Prostate gland (tissue), 2 donors: ENCODE data around the gene TPX2. TPM values are rescaled to one million over a fixed set of nuclear protein-coding genes. Genes with fewer than 3 reads are reported as not detected.

Source experiments
- DNase-seq: peaks from one replicate; pipeline ENCODE4 v3.0.0-alpha.2; 2019; ENCODE audit warnings: low spot score
- H3K27ac ChIP-seq, 2 donors: fragments of 200-600 bp; sonication (generic); 2 replicates each; pipeline ENCODE4 v1.5.1; 2017 to 2019
- H3K27me3 ChIP-seq: fragments of 200-600 bp; sonication (generic); replicated peaks from 2 replicates; pipeline ENCODE4 v1.5.1; 2019; ENCODE audit not compliant: insufficient read depth
- H3K36me3 ChIP-seq, 2 donors: fragments of 200-600 bp; sonication (generic); 1 replicate in 1 of 2; 2 replicates in 1 of 2; pipeline versions ENCODE4 v1.5.1 to v1.8.1; 2017 to 2019
- H3K4me1 ChIP-seq: fragments of 200-600 bp; sonication (generic); replicated peaks from 2 replicates; pipeline ENCODE4 v1.5.1; 2019
- H3K4me3 ChIP-seq, 2 donors: fragments of 200-600 bp; sonication (generic); 2 replicates each; pipeline ENCODE4 v1.5.1; 2017 to 2019
- H3K9me3 ChIP-seq: fragments of 200-600 bp; sonication (generic); 2 replicates; pipeline ENCODE4 v1.5.1; 2017
- POLR2A ChIP-seq: fragments of 450-650 bp; IDR thresholded peaks from one replicate; pipeline ENCODE4 v1.6.1; 2016; ENCODE audit warnings: antibody characterized with exemption, mild to moderate bottlenecking
- POLR2AphosphoS5 ChIP-seq: sonication (generic); formaldehyde crosslinking; IDR thresholded peaks from one replicate; pipeline ENCODE4 v1.6.1; 2017; ENCODE audit warnings: antibody characterized with exemption
- WGBS: methylation state at CpG from one replicate; pipeline ENCODE4 v1.1.5; 2018; 5-methylcytosine and 5-hydroxymethylcytosine counted together
- intact Hi-C: fragments of 100-400 bp; cut with DNase I; formaldehyde crosslinking; loops from one replicate; pipeline ENCODE4 v1.14.2; 2022
- total RNA-seq, 2 donors: library from RNA; depleted of rRNA; stranded (reverse); fragments of >200 nt; gene quantifications; one replicate each; pipeline ENCODE4 v1.1.0, GENCODE V29; 2016
- TF ChIP-seq, protein P1 (sequence below), 4 experiments: fragments of 200-600 bp in 2 of 4; fragments of 450-650 bp in 2 of 4; sonication (generic) in 2 of 4; IDR thresholded peaks; 1 replicate in 3 of 4; 2 replicates in 1 of 4; pipeline ENCODE4 v1.5.1; 2016 to 2019; ENCODE audit warnings: antibody characterized with exemption in 4 of 4, mild to moderate bottlenecking in 2 of 4, moderate library complexity in 2 of 4

TPX2 gene
- total RNA-seq, 2 donors from 2014 or later, result 1.4 to 23.2 TPM

DNA sequence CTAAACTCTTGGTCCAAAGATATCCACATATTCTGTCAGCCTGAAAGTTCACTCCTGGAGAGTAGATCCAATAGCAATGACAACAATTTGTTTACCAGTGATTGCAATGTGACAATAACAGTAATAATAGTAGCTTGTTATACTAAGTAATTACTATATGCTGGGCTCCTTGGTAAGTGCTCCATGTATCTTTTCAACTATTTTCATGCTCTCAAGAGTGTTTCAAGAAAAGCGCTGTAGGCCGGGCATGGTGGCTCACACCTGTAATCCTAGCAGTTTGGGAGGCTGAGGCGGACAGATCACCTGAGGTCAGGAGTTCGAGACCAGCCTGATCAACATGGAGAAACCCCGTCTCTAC lies 31.9 kb upstream of the TPX2 start:
- peaks cover 27% of the 10 kb centered on the region for H3K4me1 ChIP-seq
- intact Hi-C loops, result no loop called here
- WGBS, result 89% methylated on average over 5 of the region's 5 CpGs
- no peaks in the 10 kb centered on the region for H3K36me3 ChIP-seq
- no peak for DNase-seq
- H3K27ac ChIP-seq, result peak overlapping the region in 1 of 2 donors; percentile 69
- H3K27me3 ChIP-seq, result no peaks in the 10 kb centered on the region
- TF ChIP-seq, protein P1, sequence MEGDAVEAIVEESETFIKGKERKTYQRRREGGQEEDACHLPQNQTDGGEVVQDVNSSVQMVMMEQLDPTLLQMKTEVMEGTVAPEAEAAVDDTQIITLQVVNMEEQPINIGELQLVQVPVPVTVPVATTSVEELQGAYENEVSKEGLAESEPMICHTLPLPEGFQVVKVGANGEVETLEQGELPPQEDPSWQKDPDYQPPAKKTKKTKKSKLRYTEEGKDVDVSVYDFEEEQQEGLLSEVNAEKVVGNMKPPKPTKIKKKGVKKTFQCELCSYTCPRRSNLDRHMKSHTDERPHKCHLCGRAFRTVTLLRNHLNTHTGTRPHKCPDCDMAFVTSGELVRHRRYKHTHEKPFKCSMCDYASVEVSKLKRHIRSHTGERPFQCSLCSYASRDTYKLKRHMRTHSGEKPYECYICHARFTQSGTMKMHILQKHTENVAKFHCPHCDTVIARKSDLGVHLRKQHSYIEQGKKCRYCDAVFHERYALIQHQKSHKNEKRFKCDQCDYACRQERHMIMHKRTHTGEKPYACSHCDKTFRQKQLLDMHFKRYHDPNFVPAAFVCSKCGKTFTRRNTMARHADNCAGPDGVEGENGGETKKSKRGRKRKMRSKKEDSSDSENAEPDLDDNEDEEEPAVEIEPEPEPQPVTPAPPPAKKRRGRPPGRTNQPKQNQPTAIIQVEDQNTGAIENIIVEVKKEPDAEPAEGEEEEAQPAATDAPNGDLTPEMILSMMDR (IDR thresholded peaks at IDR 0.05), result no peak
- TF ChIP-seq POLR2A, result no peak
- TF ChIP-seq POLR2AphosphoS5, result no peak
- H3K4me3 ChIP-seq, result no peak overlapping the region
- H3K9me3 ChIP-seq, result no peaks in the 10 kb centered on the region

DNA sequence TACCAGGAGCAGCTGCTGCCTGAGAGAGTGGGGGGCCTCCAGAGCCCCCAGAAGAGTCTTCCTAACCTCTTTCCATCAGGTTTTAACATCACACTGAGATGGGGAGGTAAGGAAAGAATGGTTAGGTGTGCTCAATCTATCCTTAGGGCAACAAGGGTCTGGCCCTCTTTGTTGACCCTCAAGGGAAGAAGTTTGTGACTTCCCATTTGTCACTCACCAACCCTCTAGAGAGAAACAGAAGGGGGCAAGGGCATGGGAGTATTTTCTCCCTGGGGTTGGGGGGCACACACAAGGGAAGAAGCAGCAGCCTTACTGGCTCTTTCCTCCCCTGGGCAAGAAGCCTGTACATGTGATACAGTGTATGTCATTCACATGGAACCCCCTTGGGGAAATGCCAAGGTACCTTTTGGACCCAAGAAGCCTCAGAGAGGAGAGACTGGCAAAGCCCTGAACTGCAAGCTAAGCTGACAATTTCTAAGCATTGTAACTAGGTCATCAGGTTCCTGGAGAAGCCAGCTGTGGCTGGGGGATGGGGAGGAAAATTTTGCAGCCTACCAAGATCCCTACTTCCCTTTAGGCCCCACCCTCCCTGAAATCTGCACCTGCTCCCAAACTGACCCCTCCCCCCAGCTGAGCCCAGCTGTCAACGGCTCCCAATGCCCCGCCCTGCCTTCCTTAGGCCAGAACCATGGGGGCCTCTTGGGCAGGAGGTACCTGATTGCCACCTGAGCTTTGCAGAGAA lies 30.9 kb upstream of the TPX2 start:
- Histone ChIP-seq H3K4me3 (no peak overlapping the region), H3K27ac (peak overlapping the region; percentile 94 to 96), H3K4me1 (peaks cover 32% of the 10 kb centered on the region), H3K9me3 (no peaks in the 10 kb centered on the region), H3K36me3 (no peaks in the 10 kb centered on the region), H3K27me3 (no peaks in the 10 kb centered on the region)
- intact Hi-C loops, result no loop called here
- no peak for DNase-seq
- TF ChIP-seq POLR2A (no peak), POLR2AphosphoS5 (no peak)
- TF ChIP-seq, protein P1 (IDR thresholded peaks at IDR 0.05), result no peak
- WGBS, result 54% methylated on average over 2 of the region's 2 CpGs

DNA sequence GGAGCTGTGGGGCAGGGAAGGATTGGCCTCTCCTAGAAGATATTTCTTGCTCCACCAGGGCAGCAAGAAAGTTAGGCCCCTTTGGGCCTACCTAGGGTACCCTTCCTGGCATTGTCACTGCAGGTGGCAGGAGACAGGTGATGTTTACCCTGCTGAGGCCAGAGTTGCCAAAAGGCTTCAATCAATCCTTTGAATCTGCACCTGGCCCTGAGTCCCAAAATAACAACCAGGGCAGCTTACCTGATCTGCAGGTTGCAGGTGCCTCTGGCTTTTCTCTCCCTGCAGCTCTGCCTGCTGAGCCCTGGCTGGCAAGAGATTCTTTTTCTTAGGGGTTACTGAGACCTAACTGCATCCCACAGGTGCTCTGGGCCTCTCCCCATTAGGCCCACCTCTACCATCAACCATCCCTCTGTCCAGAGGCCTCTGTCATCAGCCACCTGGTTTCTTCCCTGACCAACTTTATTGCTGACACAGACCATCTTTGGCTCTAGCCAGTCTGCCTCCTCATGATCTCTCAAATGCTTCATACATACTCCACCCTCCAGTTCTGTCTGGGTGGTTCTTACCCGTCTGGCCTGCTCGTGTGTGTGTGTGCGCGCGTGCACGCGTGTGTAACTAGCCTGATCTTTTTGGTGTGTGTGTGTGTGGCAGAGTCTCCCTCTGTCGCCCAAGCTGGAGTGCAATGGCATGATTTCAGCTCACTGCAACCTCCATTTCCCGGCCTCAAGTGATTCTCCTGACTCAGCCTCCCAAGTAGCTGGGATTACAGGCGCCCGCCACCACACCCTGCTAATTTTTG lies 30.2 kb upstream of the TPX2 start:
- Histone ChIP-seq H3K4me3 (no peak overlapping the region), H3K27ac (peak overlapping the region; percentile 94 to 96), H3K4me1 (peaks cover 37% of the 10 kb centered on the region), H3K27me3 (no peaks in the 10 kb centered on the region), H3K36me3 (no peaks in the 10 kb centered on the region), H3K9me3 (no peaks in the 10 kb centered on the region)
- intact Hi-C loops, result no loop called here
- DNase-seq, result no peak
- TF ChIP-seq POLR2A, result no peak
- TF ChIP-seq, protein P1 (IDR thresholded peaks at IDR 0.05), result no peak
- TF ChIP-seq POLR2AphosphoS5, result no peak
- WGBS, result 85% methylated on average over 11 of the region's 11 CpGs

DNA sequence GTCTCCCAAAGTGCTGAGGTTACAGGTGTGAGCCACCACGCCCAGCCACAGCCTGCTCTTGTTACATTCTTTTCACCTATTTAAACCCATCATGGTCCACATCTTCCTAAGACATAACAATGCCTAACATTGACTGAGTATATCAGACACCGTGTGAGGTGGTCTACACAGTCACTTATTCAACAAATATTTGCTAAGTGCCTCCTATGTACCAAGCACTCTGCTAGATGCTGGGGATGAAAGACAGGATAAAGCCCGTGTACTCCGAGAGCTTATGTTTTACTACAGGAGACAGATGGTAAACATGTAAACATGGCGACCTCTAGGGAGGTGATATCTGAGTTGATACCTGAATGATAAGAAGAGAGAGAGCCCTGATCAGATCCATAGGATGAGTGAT lies 29.2 kb upstream of the TPX2 start:
- TF ChIP-seq POLR2AphosphoS5 (no peak), POLR2A (no peak)
- TF ChIP-seq, protein P1 (IDR thresholded peaks at IDR 0.05), result no peak
- H3K4me1 ChIP-seq, result peaks cover 34% of the 10 kb centered on the region
- DNase-seq, result no peak
- whole genome bisulfite sequencing, result 53% methylated on average over 5 of the region's 5 CpGs
- intact Hi-C loops, result no loop called here
- H3K27me3 ChIP-seq, result no peaks in the 10 kb centered on the region
- H3K9me3 ChIP-seq, result no peaks in the 10 kb centered on the region
- no peak overlapping the region for H3K4me3 ChIP-seq
- H3K27ac ChIP-seq, result peak overlapping the region; percentile 94 to 96
- H3K36me3 ChIP-seq, result no peaks in the 10 kb centered on the region
